Inflammatory macrophage (primary cell): ENCODE data around the gene CHST15.
"Not testable (repeated sequence)": the region's sequence is repeated elsewhere in the genome, so short reads cannot be mapped to it uniquely, and the experiment has no call there.

Experiments used
- DNase-seq, 2 donors: peaks; one replicate each; pipeline ENCODE4 v3.0.0-alpha.2; 2020 to 2022

Gene CHST15

GRCh38 chr10:124097883-124098282 lies 4.5 kb upstream of the CHST15 start:
- DNase-seq, result no peak

- no peak for DNase-seq
These were observed 3.1 kb upstream of the CHST15 start for GRCh38 chr10:124096494-124096893.

GRCh38 chr10:124095801-124096200 lies 2.4 kb upstream of the CHST15 start:
- not testable (repeated sequence) for DNase-seq

GRCh38 chr10:124095096-124095495 lies 1.7 kb upstream of the CHST15 start:
- DNase-seq, result no peak

GRCh38 chr10:124094419-124094785 lies 1.0 kb upstream of the CHST15 start:
- peak; percentile 24 to 54 for DNase-seq

GRCh38 chr10:124093774-124094418 lies 498 bp upstream of the CHST15 start:
- DNase-seq, result peak; percentile 59 to 76

- peak; percentile 51 to 81 for DNase-seq
These were observed 1.0 kb downstream of the CHST15 start for GRCh38 chr10:124092250-124092859.

- peak; percentile 59 to 70 for DNase-seq
These were observed 1.6 kb downstream of the CHST15 start for GRCh38 chr10:124091646-124092249.

GRCh38 chr10:124090601-124091209 lies 2.7 kb downstream of the CHST15 start:
- no peak for DNase-seq

- no peak for DNase-seq
These were observed 3.5 kb downstream of the CHST15 start for GRCh38 chr10:124089859-124090258.

- peak in 1 of 2 donors; percentile 63 for DNase-seq
These were observed 4.5 kb downstream of the CHST15 start for GRCh38 chr10:124088915-124089314.

- peak in 1 of 2 donors; percentile 66 for DNase-seq
These were observed 5.4 kb downstream of the CHST15 start for GRCh38 chr10:124087672-124088634.

GRCh38 chr10:124086787-124087671 lies 6.4 kb downstream of the CHST15 start:
- DNase-seq, result no peak

GRCh38 chr10:124086097-124086710 lies 7.2 kb downstream of the CHST15 start:
- DNase-seq, result no peak

- DNase-seq, result no peak
These were observed 7.7 kb downstream of the CHST15 start for GRCh38 chr10:124085680-124086079.

- DNase-seq, result no peak
These were observed 8.7 kb downstream of the CHST15 start for GRCh38 chr10:124084708-124085107.

- DNase-seq, result peak; percentile 82 to 93
These were observed 9.5 kb downstream of the CHST15 start for GRCh38 chr10:124083740-124084397.

GRCh38 chr10:124083047-124083739 lies 10.2 kb downstream of the CHST15 start:
- DNase-seq, result no peak

- no peak for DNase-seq
These were observed 10.8 kb downstream of the CHST15 start for GRCh38 chr10:124082555-124082954.
